GM19043 (cell line): ENCODE measurements around the gene CEMP1.
"Not testable (repeated sequence)": the region's sequence is repeated elsewhere in the genome, so short reads cannot be mapped to it uniquely, and the experiment has no call there.

ENCODE experiments used
- ATAC-seq: cut with Tn5 transposase; IDR thresholded peaks from one replicate; pipeline ENCODE4 v1.9.1; 2021; ENCODE audit warnings: low read depth; ENCODE audit not compliant: unreplicated experiment

CEMP1 gene

DNA sequence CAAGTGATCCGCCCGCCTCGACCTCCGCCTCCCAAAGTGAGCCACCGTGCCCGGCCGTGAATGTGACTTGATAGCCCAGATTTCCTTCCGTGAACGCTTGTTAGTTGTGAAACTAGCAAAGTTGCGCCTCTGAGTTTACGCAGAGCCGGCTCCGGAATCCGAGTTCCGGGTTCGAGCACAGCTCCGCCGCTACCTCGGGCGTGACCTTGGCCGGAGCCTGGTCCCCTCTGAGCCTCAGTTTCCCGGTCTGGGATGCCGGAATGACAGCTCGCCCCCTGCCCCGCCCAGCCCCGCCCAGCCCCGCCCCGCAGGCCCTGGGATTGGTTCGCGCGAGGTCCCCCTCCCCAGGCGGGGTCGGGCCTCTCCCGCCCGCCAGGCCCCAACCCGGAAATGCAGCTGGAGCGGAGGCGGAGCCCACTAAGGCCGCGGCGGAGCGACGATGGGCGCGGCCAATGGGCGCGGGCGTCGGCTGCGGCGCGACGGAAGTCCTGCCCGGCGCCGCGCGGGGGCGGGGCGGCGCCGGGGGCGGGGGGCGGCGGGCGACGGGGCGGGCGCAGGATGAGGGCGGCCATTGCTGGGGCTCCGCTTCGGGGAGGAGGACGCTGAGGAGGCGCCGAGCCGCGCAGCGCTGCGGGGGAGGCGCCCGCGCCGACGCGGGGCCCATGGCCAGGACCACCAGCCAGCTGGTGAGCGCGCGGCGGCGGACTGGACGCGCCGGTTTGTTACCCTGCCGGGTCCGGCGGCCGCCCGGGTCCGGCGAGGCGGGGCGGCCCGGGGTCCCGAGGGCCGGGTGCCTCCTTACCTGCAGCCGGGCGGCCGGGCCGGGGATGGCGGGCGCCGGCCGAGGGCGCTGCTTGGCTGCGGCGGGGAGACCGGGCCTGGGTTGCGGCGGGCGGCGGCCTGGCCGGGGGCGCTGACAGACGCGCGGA, 6.5 kb upstream of the CEMP1 start, which contains the start of gene PDPK1:
Gene PDPK1, plus strand, starts transcription at position 571 of the 929 bp plus-strand sequence. Its CDS starts 92 bp downstream, at position 663.
- ATAC-seq: peak; percentile 82

DNA sequence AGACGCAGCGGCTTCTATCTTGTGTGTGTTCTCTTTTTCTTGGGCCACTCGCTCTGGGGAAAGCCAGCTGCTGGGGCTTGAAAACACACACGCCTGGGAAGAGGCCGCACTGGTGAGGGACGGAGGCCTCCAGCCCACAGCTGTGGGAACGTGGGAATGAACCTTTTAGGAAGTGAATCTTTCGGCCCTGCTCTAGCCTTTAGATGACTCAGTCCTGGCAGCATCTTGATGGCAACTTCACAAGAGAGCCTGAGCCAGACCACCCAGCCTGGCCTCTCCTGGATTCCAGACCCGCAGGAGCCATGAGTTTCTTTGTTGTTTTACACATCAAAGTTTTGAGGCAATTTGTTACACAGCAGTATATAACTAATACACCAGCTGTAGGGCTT, 4.4 kb upstream of the CEMP1 start:
- ATAC-seq: no peak

DNA sequence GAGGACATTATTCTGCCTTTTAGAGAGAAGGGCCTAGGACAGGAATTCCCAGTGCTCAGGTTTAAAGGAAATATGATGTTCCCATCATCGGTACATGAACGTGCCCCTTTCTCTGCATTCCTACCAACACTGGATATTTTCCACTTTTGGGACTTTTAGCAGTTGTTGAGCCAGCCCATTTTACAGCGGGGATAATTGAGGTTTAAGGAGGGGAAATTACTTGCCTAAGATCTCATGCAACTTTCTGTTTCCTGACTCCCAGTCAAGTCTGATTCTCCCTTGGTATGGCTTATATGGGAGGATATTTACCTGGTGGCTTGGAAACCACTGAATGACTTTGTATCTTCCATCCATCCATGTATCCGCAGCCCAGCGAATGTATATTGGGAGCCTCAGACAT, 3.1 kb upstream of the CEMP1 start:
- not testable (repeated sequence) for ATAC-seq

DNA sequence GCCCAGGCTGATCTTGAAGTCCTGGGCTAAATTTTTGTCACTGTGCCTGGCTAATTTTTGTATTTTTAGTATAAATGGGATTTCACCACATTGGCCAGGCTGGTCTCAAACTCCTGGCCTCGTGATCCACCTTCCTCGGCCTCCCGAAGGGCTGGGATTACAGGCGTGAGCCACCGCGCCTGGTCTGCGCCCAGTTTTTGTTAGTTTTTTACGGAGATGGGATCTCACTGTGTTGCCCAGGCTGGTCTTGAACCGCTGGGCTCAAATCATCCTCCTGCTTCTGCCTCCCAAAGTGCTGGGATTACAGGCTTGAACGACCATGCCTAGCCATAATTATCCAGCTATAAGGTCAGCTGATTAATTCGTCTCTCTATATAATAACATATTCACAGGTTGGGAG, 2.7 kb upstream of the CEMP1 start:
- ATAC-seq: no peak

DNA sequence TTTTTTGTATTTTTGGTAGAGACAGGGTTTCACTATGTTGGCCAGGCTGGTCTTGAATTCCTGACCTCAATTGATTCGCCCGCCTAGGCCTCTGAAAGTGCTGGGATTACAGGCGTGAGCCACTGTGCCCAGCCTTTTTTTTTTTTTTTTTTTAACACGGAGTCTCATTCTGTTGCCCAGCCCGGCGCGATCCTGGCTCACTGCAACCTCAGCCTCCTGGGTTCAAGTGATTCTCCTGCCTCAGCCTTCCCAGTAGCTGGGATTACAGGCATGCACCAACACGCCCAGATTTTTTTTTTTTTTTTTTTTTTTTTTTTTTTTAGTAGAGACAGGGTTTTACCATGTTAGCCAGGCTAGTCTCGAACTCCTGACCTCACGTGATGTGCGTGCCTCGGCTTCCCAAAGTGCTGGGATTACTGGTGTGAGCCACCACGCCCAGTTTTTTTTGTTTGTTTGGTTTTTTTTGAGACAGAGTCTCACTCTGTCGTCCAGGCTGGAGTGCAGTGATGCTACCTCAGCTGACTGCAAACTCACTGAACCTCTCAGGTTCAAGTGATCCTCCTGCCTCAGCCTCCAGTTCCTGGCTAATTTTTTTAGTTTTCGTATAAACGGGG, 2.0 kb upstream of the CEMP1 start:
- ATAC-seq: not testable (repeated sequence)

DNA sequence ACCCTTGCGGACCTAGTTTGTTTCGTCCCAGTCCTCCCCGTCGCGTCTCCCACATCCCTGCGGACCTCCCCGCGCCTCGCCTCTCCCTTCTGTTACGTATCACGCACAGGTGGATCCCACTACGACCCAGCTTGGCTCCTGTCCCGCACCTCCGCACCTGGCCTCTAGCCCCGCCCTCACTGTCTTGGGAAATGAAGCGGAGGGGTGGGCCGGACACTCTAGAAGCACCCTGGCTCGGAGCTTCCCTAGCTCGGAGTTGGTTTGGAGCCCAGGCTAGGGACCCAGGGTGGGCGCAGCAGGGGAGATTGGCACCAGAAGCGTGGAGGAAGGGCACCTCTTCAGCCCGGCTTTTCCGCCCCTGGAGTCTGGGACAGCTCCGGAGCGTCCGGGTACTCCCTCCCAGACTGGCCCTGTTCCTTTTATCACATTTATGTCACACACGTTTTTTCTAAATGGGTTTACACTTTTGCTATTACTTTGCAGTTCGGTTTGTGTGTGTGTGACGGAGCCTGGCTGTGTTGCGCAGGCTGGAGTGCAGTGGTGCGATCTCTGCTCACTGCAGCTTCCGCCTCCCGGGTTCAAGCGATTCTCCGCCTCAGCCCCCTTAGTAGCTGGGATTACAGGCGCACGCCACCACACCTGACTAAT, 1.4 kb upstream of the CEMP1 start:
- ATAC-seq: no peak

DNA sequence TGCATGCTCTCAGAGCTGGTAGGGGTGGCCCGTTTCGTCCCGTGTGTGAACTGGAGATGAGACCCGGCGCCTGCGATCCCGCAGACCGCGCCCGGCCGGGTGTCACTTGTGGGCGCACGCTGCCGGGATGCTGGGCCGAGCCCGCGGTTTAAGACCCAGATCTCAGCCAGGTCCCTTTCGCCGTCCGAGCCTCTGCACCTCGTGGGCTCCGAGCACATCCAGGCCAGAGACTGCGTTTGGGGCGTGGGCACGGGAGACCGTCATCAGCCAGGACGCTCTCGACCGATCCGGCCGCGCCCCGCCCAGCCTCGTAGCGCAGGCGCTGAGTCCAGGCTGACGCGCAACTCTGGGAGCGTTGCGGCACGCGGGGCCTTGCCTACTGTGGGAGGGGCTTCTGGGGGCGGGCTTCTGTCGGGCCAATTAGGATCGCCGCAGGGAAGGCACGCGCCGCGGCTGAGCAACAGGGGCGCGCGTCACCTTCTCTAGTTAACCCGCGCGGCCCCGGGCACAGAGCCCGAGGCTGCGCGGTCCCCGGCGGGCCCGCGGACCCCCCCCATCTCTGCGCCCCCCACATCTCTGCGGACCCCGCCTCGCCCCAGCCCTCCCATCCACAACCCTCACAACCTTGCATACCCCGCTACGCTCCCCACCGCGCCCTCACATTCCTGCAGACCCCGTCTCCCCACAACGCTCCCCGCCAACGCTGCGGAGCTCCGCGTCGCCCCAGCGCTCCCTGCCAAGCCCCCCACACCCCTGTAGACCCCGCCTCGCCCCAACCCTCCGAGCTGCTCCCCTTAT, 687 bp upstream of the CEMP1 start:
- ATAC-seq: peak; percentile 82

DNA sequence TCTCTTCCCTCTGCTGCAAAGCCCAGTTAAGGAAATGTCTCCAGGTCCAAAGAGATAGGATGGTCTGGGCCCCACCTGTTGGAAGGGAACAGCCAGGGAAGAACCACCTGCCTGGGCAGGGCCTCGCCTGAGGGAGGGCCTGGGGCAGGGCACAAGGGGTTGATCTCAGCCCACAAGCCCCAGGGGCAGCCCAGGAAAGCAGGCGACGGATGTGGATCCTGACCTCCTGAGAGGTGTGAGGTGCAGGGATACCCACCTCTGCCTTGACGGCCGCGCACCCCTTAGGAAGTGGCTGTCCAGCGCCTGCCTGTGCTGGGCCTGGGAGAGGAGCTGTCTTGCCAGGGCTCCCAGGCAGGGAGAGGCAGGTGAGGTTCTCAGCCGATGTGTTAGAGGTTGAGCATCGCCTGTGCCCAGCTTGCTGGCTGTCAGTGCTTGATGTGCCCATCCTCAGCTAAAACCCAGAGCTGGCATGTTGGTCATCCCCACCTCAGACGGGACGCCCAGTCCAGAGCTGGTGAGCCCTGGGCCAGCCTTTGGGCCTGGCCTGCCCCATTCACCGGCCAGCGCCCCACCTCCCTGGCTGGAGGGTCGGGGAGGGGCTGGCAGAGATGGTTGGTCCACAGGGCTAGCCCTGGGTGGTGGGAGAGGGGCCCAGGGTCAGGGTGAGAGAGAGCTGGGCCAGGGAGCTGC, 434 bp downstream of the CEMP1 start:
- no peak for ATAC-seq

DNA sequence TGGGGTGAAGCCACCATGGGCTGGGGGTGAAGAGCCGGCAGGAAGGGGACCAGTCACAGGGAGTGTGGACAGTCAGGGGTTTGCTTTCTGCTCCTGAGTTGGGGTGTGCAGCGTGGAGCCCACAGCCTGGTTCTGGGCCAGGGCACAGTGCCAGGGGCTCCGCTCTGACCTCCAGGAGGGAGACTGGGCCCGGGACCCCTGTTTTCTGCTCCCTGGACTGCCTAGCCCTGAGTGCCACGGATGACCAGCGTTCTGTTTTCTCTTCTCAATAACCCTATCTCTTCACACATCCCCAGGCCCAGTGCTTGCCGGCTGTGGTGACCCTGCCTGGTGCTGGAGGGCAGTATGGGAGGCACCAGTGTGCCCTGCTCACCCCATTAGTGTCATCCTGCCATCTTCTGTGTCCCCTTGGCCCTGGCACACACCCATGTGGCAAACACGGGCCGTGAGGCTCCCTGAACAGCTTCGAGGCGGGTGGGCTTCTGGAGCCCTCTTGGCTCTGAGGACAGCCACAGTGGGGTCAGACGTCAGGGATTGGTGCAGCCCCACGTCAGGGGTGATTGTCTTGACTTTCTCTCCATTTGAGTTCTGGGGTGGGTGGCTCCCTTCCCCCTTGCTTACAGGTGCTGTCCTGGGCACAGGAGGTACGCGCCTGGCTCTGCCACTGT, 1.1 kb downstream of the CEMP1 start:
- ATAC-seq: no peak

DNA sequence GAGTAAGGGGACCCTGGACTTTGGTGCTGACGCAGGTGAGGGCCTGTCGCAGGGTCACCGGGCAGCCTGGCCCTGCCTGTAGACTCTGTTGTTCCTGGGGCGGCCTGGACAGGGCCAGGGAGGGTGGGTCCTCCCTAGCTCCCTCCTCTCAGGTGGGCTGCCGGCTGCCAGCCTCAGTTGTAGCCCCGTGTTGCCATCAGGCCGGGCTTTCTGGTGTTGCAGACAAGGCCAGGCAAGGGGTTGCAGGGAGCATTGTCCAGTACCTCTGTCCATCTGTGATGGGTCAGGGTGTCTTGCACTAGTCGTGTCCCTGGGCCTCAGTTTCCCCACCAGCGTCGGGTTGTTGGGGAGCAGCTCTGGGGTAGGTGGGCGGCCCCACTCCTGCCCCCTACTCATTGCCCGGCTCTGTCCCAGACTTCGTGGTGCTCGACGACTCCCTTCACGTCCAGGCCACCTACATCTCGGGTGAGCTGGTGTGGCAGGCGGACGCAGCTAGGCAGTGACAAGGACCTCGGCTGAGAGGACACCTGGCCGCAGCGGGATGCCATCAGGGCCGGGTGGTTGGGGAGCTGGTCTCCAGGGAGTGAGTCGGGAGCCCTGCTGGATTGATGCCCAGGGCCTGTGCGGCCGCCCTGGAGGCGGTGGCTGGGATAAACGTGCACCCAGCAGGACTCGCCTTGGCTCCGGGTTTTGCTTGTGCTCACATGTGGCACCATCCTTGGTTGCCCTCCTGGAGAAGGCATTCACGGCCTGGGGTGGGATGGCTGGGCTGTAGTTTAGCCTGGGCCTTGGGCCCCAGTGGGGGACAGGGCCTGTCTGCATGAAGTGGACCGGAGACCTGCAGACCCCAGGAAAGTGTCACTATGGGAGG, 1.9 kb downstream of the CEMP1 start:
- no peak for ATAC-seq

DNA sequence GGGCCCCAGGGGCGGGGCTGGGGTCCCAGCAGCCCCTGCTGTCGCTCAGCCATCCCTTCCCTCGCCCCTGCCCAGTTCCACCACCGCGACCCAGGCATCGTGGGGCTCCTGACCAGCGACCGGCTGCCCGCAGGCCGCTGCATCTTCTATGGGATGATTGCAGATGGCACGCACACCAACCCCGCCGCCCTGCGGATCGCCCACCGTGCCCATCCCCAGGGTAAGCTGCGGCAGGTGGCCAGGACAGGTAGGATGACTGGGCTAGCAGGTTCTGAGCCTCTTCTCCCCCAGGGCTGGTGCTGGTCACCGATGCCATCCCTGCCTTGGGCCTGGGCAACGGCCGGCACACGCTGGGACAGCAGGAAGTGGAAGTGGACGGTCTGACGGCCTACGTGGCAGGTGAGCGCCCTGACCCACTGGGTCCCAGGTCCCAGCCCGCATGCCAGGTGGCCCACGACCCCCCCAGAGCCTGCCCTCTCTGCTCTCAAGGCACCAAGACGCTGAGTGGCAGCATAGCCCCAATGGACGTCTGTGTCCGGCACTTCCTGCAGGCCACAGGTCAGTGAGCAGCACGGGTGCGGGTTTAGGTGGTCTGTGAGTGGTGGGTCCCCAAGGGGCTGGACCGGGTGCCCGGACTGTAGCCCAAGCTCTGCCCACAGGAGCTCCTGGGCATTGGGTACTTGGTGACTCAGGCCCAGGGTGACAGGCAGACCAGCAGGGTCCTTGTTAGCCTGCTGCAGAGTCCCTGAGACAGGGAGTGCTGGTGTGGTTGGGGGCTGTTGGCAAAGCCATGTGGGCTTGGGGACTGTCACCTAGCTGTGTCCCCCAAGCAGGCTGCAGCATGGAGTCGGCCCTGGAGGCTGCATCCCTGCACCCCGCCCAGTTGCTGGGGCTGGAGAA, 2.8 kb downstream of the CEMP1 start:
- no peak for ATAC-seq

DNA sequence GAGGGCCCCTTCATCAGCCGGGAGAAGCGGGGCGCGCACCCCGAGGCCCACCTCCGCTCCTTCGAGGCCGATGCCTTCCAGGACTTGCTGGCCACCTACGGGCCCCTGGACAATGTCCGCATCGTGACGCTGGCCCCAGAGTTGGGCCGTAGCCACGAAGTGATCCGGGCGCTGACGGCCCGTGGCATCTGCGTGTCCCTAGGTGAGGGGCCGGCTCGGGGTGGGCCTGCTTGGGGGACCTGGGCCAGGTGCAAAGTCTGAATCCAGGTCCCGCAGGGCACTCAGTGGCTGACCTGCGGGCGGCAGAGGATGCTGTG, 3.5 kb downstream of the CEMP1 start:
- no peak for ATAC-seq

DNA sequence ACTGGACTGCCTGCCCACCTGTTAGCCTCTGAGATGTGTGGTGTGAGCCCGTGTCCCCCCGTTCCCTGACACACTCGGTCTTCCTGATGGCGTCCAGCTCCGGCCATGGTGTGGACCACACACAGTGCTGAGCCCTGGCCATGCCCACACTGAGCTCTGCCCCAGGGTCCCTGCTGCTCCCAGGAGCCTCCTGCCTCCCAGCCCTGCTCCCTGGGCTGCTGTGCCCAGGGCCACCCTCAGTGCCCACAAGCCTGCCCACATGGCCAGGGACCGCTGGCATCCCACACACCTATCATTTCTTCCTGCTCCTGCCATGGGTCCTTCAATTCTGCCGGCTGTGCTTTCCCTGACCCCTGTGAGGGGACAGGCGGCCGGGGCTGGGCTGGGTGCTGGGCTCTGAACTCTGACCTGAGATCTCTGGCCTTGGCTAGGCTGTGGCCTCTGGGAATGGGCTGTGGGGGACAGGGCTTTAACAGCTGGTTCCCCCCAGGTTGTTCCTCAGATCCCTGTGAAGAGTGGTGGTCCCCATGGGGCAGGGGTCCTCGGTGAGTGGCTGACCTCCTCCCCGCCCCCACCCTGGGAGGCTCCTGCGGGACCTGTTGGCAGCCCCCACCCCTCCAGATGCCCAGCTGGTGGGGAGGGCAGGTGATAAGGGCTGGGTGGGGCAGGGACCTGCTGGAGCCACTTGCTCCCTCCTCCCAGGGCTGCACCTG, 4.0 kb downstream of the CEMP1 start:
- no peak for ATAC-seq

DNA sequence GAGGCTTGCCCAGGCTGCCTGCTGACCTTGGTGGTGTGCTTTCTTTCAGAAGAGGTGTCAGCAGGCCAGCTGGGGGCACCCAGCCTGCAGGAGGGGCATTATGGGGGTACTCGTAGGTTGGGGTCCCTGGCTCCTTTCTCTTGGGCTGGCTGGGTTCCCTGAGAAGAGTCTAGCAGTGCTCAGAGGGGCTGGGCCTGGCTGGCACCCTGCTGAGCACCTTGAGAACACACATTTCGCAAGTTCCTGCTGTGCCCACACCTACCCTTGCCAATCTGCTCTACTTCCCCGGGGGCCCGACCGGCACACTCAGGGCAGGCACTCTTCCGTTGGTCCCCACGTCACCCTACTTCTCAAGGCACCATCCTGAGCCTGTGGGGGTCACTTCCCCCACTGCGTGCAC, 5.1 kb downstream of the CEMP1 start:
- ATAC-seq: no peak

DNA sequence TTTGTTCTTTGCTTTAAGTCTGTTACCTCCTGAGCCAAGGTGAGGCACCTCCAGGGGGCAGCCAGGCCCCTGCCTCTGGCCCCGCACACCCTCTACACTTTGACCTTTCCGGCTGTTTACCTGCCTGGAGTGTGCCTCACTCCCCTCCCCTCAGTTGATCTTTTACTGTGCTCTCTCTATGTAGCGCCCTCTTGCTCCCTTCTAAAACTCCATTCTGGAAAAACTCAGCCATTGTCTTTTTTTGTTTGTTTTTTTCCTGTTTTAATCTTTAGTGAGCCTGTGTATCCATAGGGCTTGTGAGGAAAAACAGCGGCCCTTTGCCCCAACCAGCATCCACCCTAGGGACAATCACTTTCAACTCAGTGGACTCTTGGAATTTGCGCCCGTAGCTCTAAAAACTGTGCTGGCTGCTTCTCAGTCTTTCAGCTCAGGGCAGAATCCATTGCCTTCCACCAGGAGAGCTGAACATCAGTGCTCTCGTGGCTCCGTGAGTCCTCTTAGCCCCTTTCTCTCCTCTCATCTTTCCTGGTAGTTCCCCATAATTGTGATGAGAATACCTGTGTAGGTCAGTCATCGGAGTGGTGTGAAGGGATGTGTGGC, 6.8 kb downstream of the CEMP1 start:
- no peak for ATAC-seq

DNA sequence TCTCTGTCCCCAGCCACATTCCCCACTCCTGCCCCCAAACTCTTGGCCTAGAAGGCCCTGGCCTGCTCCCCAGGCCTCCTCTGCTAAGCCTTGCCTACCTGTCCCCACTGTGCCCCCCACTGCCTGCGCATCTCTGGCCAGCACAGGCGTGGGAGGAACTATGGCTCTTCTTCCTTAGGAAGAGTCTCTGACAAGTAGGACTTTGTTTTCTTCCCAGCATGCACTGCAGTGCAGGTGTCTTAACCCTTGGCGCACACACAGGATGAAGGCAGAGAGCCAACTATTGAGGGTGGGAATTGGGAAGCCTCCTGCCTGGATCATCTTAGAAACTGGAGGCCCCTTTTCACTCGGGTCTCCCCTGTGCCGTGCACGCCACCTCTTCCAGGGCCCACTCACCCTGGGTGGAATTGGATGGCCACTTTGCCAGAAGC, 7.4 kb downstream of the CEMP1 start:
- ATAC-seq: no peak
